Measurements from ENCODE around the gene EBF3. TPM values are rescaled to one million over a fixed set of nuclear protein-coding genes. Genes with fewer than 3 reads are reported as not detected.

The EBF3 gene
- total and polyA plus RNA-seq, 11 donors: 3.6 to 8.8 (median 5.4) TPM

DNA sequence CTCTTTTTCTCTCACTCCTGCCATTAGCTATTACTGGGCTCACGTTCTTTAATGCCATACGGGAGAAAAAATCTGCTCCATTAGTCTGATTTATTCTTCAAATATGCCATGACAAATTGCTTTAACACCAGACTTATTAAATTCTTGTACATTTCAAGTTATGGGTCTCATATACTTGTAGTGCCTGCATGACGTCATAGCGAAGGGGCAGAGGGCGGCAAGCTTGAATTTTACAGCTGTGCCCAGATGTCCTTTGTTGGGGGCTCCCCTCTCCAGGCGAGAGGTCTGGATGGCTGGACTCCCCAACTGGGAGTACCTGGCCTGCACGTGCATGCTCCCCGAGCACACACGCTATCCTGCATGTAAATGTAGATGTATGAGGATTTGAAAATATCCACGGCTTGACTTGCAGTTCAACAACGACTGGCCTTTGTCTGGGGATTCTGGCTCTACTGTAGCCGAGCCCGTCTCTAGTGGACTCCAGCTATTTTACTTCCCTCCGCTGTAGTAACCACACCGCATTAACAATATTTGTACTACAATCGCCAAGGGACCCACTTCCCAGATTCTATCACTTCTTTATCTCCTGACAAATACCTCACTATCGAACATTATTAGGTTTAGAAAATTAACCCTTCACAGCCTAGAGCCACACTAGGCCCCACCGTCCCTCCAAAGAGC is 79.5 kb downstream of the EBF3 start:
- intact Hi-C loops (cut with DNase I): loop anchor here in 7 of 10 donors (5.0 kb wide), 3 partner anchors 58 to 852 kb away; no protein-coding TSS in a partner anchor
- peaks cover 0 to 10% (median 0%) of the 10 kb centered on the region in 9 donors for H3K36me3 ChIP-seq
- H3K4me1 ChIP-seq: peaks cover 0 to 32% (median 6%) of the 10 kb centered on the region in 12 donors
- DNase-seq (no peak), ATAC-seq (peak in 1 of 4 donors; percentile 29)
- WGBS, 4 donors: 76 to 81% (median 79%) methylated on average over 18 of the region's 18 CpGs
- no peak for TF ChIP-seq POLR2A (IDR thresholded peaks at IDR 0.05)
- TF ChIP-seq, protein P1, sequence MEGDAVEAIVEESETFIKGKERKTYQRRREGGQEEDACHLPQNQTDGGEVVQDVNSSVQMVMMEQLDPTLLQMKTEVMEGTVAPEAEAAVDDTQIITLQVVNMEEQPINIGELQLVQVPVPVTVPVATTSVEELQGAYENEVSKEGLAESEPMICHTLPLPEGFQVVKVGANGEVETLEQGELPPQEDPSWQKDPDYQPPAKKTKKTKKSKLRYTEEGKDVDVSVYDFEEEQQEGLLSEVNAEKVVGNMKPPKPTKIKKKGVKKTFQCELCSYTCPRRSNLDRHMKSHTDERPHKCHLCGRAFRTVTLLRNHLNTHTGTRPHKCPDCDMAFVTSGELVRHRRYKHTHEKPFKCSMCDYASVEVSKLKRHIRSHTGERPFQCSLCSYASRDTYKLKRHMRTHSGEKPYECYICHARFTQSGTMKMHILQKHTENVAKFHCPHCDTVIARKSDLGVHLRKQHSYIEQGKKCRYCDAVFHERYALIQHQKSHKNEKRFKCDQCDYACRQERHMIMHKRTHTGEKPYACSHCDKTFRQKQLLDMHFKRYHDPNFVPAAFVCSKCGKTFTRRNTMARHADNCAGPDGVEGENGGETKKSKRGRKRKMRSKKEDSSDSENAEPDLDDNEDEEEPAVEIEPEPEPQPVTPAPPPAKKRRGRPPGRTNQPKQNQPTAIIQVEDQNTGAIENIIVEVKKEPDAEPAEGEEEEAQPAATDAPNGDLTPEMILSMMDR (IDR thresholded peaks at IDR 0.05): no peak
- no peak overlapping the region for H3K4me3 ChIP-seq
- peaks cover 0 to 5% (median 0%) of the 10 kb centered on the region in 9 donors for H3K27me3 ChIP-seq
- H3K9me3 ChIP-seq: no peaks in the 10 kb centered on the region
- H3K27ac ChIP-seq: no peak overlapping the region

DNA sequence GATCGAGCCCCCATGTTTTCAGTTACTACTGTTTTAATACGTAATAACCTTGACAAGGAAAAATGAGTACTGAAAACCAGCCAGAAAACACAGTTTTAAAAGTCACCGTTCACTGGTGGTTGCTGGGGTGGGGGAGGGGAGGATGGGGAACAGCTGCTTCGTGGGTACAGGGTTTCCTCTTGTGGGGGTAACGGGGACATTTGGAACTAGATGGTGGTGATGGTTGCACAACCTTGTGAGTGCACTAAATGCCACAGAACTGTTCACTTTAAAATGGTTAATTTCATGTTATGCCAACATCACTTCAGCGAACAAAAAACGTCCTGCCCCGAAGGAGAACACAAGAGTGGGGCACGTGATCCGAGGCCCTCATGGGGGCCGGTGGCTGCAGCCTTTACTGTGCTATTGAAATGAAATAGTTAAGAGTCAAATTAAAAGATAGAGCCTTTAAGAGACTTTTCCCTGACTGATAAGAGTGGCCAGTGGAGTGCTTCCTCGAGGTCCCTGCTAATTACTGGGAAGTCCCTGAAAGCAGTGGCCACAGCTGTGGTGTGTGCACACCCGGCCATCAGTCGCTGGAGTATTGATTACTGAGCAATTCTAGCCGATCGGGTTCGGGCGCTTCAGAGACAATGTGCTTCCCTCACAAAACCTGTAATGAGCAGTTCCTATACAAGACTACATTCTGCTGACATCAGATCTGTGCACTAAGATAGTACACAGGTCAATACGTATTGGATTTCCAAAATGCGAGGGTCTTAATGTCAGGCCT is 80.3 kb downstream of the EBF3 start:
- intact Hi-C loops (cut with DNase I): loop anchor here in 1 of 10 donors (5.0 kb wide), 1 partner anchor 852 kb away; no protein-coding TSS in a partner anchor
- Histone ChIP-seq H3K4me1 (peaks cover 0 to 25% (median 1%) of the 10 kb centered on the region in 12 donors), H3K4me3 (no peak overlapping the region), H3K9me3 (no peaks in the 10 kb centered on the region), H3K27me3 (peaks cover 0 to 5% (median 0%) of the 10 kb centered on the region in 9 donors), H3K27ac (no peak overlapping the region), H3K36me3 (peaks cover 0 to 10% (median 0%) of the 10 kb centered on the region in 9 donors)
- no peak for ATAC-seq
- no peak for DNase-seq
- WGBS, 4 donors: 64 to 71% (median 66%) methylated on average over 20 of the region's 20 CpGs
- TF ChIP-seq, protein P1 (IDR thresholded peaks at IDR 0.05): no peak
- TF ChIP-seq POLR2A (IDR thresholded peaks at IDR 0.05): no peak

DNA sequence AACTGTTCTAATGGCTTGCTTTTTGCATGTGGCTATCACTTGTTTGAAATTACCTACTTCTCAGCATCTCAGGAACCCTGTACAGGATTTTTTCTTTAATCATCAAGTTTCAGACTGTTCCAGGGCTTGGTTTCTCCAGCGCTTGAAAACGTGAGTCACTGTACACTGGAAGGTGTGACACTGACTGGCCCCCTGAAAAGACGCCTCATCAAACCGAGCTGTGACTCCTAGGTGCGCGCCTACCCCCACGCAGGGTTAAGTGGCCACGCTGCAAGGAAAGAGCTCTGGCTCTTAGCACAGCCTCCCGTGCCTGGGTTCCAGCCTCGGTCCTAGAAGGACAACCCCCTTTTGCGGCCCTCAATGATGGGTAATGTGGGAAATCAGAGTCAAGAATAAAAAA is 81.0 kb downstream of the EBF3 start:
- Histone ChIP-seq H3K9me3 (no peaks in the 10 kb centered on the region), H3K27me3 (peaks cover 0 to 5% (median 0%) of the 10 kb centered on the region in 9 donors), H3K36me3 (peaks cover 0 to 9% (median 0%) of the 10 kb centered on the region in 9 donors), H3K4me3 (no peak overlapping the region), H3K27ac (no peak overlapping the region), H3K4me1 (peaks cover 0 to 25% (median 0%) of the 10 kb centered on the region in 12 donors)
- no peak for TF ChIP-seq POLR2A (IDR thresholded peaks at IDR 0.05)
- TF ChIP-seq, protein P1 (IDR thresholded peaks at IDR 0.05): no peak
- intact Hi-C loops (cut with DNase I): loop anchor here in 1 of 10 donors (5.0 kb wide), 1 partner anchor 851 kb away; no protein-coding TSS in a partner anchor
- WGBS, 4 donors: 76 to 82% (median 81%) methylated on average over 11 of the region's 11 CpGs
- no peak for ATAC-seq
- DNase-seq: no peak
